Stimulated activated CD4-positive, alpha-beta T cell treated with anti-CD3 and anti-CD28 coated beads, Interleukin-4, amount 100 ng/mL, for 1 hour (primary cell): ENCODE measurements around the gene OR10H5.

Experiments
- DNase-seq: peaks from one replicate; pipeline ENCODE4 v3.0.0-alpha.2; 2020

The OR10H5 gene

DNA sequence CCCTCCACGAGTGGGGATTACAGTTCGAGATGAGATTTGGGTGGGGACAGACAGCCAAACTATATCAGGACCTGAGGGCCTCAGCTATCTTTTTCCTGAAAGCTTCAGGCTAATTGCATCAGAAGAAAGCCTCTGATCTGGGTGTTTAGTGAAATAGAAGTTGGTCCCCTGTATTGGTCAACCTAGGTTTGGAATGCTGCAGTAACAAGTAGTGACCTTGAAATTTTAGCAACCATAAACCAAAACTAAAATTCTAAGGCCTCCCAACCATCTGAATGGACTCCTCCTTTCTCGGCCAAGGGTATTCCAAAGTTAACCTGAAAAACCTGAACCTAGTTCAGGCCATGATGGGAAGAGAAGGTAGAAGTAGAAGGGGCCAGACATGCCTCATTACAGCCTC, 62.9 kb downstream of the OR10H5 start:
- DNase-seq: no peak
